GM23248 (cell line): ENCODE measurements around the gene VNN1. TPM values are rescaled to one million over a fixed set of nuclear protein-coding genes. Genes with fewer than 3 reads are reported as not detected.
A peak's percentile ranks its signal among the peaks of the same experiment; 100 is the strongest.

Experiments used
- DNase-seq: peaks from one replicate; pipeline ENCODE4 v3.0.0-alpha.2; 2015
- H2AFZ ChIP-seq: fragments of 200-600 bp; sonication (generic); 2 replicates; pipeline ENCODE4 v1.6.1; 2016; ENCODE audit warnings: antibody characterized with exemption
- H3F3A ChIP-seq: fragments of 200-600 bp; sonication (generic); 2 replicates; pipeline ENCODE4 v1.6.1; 2016; ENCODE audit warnings: mild to moderate bottlenecking, antibody characterized with exemption, mixed run types; ENCODE audit not compliant: insufficient read depth
- H3K27ac ChIP-seq: fragments of 200-600 bp; sonication (generic); 2 replicates; pipeline ENCODE4 v1.5.1; 2016; ENCODE audit warnings: mild to moderate bottlenecking
- H3K27me3 ChIP-seq: fragments of 200-600 bp; sonication (generic); replicated peaks from 2 replicates; pipeline ENCODE4 v1.6.1; 2016; ENCODE audit warnings: mild to moderate bottlenecking; ENCODE audit not compliant: insufficient read depth
- H3K36me3 ChIP-seq: fragments of 200-600 bp; sonication (generic); 2 replicates; pipeline ENCODE4 v1.6.1; 2016; ENCODE audit warnings: low read depth, mild to moderate bottlenecking
- H3K4me1 ChIP-seq: fragments of 200-600 bp; sonication (generic); 2 replicates; pipeline ENCODE4 v1.6.1; 2016; ENCODE audit warnings: mild to moderate bottlenecking; ENCODE audit not compliant: insufficient read depth
- H3K4me2 ChIP-seq: fragments of 200-600 bp; sonication (generic); one replicate; pipeline ENCODE4 v1.6.1; 2016; ENCODE audit warnings: mild to moderate bottlenecking; ENCODE audit not compliant: unreplicated experiment
- H3K4me3 ChIP-seq: fragments of 200-600 bp; sonication (generic); 2 replicates; pipeline ENCODE4 v1.5.1; 2016; ENCODE audit warnings: mild to moderate bottlenecking
- H3K79me2 ChIP-seq: fragments of 200-600 bp; sonication (generic); 2 replicates; pipeline ENCODE4 v1.6.1; 2016; ENCODE audit warnings: mild to moderate bottlenecking; ENCODE audit not compliant: insufficient read depth
- H3K9ac ChIP-seq: fragments of 200-600 bp; sonication (generic); 2 replicates; pipeline ENCODE4 v1.6.1; 2016; ENCODE audit warnings: mild to moderate bottlenecking
- H3K9me2 ChIP-seq: fragments of 200-600 bp; sonication (generic); 2 replicates; pipeline ENCODE4 v1.6.1; 2016; ENCODE audit warnings: mixed run types, mild to moderate bottlenecking, moderate library complexity; ENCODE audit not compliant: insufficient read depth
- H3K9me3 ChIP-seq: fragments of 200-600 bp; sonication (generic); one replicate; pipeline ENCODE4 v1.6.1; 2017; ENCODE audit warnings: low read depth
- H4K20me1 ChIP-seq: fragments of 200-600 bp; sonication (generic); 2 replicates; pipeline ENCODE4 v1.6.0; 2016; ENCODE audit not compliant: insufficient read depth
- EZH2 ChIP-seq: fragments of 200-600 bp; sonication (generic); IDR thresholded peaks from 2 replicates; pipeline ENCODE4 v1.6.1; 2018; ENCODE audit warnings: antibody characterized with exemption, mild to moderate bottlenecking; ENCODE audit not compliant: insufficient read depth, poor library complexity, severe bottlenecking
- EZH2phosphoT487 ChIP-seq: fragments of 200-600 bp; sonication (generic); IDR thresholded peaks from 2 replicates; pipeline ENCODE4 v1.6.1; 2018; ENCODE audit warnings: antibody characterized with exemption, moderate library complexity, mild to moderate bottlenecking, low read depth; ENCODE audit not compliant: insufficient read depth
- WGBS, 2 experiments: methylation state at CpG; one replicate each; pipeline ENCODE4 v1.1.6; 2015 to 2017; ENCODE audit warnings: low lambda C conversion rate in 2 of 2, low coverage in 1 of 2; ENCODE audit errors: missing lambda C conversion rate in 2 of 2; 5-methylcytosine and 5-hydroxymethylcytosine counted together
- in situ Hi-C: fragments of 300-500 bp; cut with MboI; formaldehyde crosslinking; loops from 2 replicates; pipeline ENCODE4 v1.15.0; 2020
- polyA plus RNA-seq: library from polyadenylated mRNA; unstranded; fragments of >200 nt; fragmentation: Nextera tagmentation; extraction: Ambion mirVana; gene quantifications from 2 replicates; pipeline ENCODE4 v1.2.1, GENCODE V29; 2016
- total RNA-seq: library from RNA; depleted of rRNA; stranded (reverse); fragments of >200 nt; shearing (Covaris generic); gene quantifications from 2 replicates; pipeline ENCODE4 v1.2.3, GENCODE V29; 2014

VNN1 gene
- total and polyA plus RNA-seq, 2 experiments from 2014 or later: 0.61 to 0.86 TPM

- WGBS, 2 experiments: 5 to 12% methylated on average over 1 of the region's 1 CpG
- Histone ChIP-seq H3K79me2 (no peaks in the 10 kb centered on the region), H3K4me1 (peaks cover 5% of the 10 kb centered on the region; the same call in 1 of the 2 replicates), H3K4me3 (no peak overlapping the region), H3K4me2 (no peak overlapping the region), H2AFZ (no peak overlapping the region), H3K9me2 (no peaks in the 10 kb centered on the region), H3K9me3 (no peaks in the 10 kb centered on the region), H3K27ac (no peak overlapping the region), H3F3A (no peaks in the 10 kb centered on the region), H3K9ac (no peak overlapping the region), H4K20me1 (no peaks in the 10 kb centered on the region), H3K27me3 (no peaks in the 10 kb centered on the region), H3K36me3 (no peaks in the 10 kb centered on the region)
- DNase-seq: no peak
- no peak for TF ChIP-seq EZH2phosphoT487
- TF ChIP-seq EZH2: no peak
- in situ Hi-C loops: no loop called here
These were observed 15.2 kb downstream of the VNN1 start for GRCh38 chr6:132698608-132699007.

DNA sequence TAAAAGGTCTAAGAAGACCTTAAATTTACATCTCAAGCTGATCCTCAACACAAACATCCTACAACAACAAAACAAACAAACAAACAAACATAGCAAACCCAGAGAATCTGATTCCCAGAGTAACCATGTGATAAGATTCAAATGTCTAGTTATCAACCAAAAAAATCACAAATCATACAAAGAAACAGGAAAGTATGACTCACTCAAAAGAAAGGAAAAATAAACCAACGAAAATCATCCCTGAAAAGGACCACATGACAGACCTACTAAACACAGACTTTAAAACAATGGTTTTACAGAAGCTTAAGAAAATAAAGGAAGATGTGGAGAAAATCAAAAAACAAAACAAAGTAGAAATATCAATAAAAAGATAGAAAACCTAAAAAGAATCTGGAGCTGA is 18.1 kb downstream of the VNN1 start:
- H4K20me1 ChIP-seq: no peaks in the 10 kb centered on the region
- in situ Hi-C loops: no loop called here
- no peaks in the 10 kb centered on the region for H3K27me3 ChIP-seq
- no peaks in the 10 kb centered on the region for H3F3A ChIP-seq
- H3K4me3 ChIP-seq: no peak overlapping the region
- H2AFZ ChIP-seq: no peak overlapping the region
- no peaks in the 10 kb centered on the region for H3K79me2 ChIP-seq
- WGBS, 2 experiments: 13 to 23% methylated on average over 1 of the region's 1 CpG
- peaks cover 5% of the 10 kb centered on the region; the same call in 1 of the 2 replicates for H3K4me1 ChIP-seq
- no peak overlapping the region for H3K27ac ChIP-seq
- H3K9me3 ChIP-seq: no peaks in the 10 kb centered on the region
- no peaks in the 10 kb centered on the region for H3K36me3 ChIP-seq
- H3K9ac ChIP-seq: no peak overlapping the region
- no peak overlapping the region for H3K4me2 ChIP-seq
- H3K9me2 ChIP-seq: no peaks in the 10 kb centered on the region
- DNase-seq: no peak
- no peak for TF ChIP-seq EZH2phosphoT487
- no peak for TF ChIP-seq EZH2

- in situ Hi-C loops: no loop called here
- H2AFZ ChIP-seq: no peak overlapping the region
- no peak overlapping the region for H3K4me3 ChIP-seq
- no peaks in the 10 kb centered on the region for H3K79me2 ChIP-seq
- no peaks in the 10 kb centered on the region for H3K4me1 ChIP-seq
- no peaks in the 10 kb centered on the region for H3K9me3 ChIP-seq
- TF ChIP-seq EZH2 (no peak), EZH2phosphoT487 (no peak)
- no peak for DNase-seq
- H3F3A ChIP-seq: no peaks in the 10 kb centered on the region
- no peaks in the 10 kb centered on the region for H3K36me3 ChIP-seq
- H3K9ac ChIP-seq: no peak overlapping the region
- H3K9me2 ChIP-seq: no peaks in the 10 kb centered on the region
- H3K27ac ChIP-seq: no peak overlapping the region
- H4K20me1 ChIP-seq: no peaks in the 10 kb centered on the region
- H3K27me3 ChIP-seq: no peaks in the 10 kb centered on the region
- 71 to 82% methylated on average over 3 of the region's 3 CpGs for WGBS, 2 experiments
- no peak overlapping the region for H3K4me2 ChIP-seq
These were observed 20.4 kb downstream of the VNN1 start for GRCh38 chr6:132693478-132693877.

- H3K4me3 ChIP-seq: no peak overlapping the region
- no peak overlapping the region for H3K4me2 ChIP-seq
- no peak for DNase-seq
- no peaks in the 10 kb centered on the region for H3K36me3 ChIP-seq
- no peaks in the 10 kb centered on the region for H3K27me3 ChIP-seq
- H3K79me2 ChIP-seq: no peaks in the 10 kb centered on the region
- in situ Hi-C loops: no loop called here
- peaks cover 6% of the 10 kb centered on the region; the same call in 1 of the 2 replicates for H3F3A ChIP-seq
- no peak overlapping the region for H3K9ac ChIP-seq
- H2AFZ ChIP-seq: no peak overlapping the region
- TF ChIP-seq EZH2phosphoT487 (no peak), EZH2 (no peak)
- no peaks in the 10 kb centered on the region for H4K20me1 ChIP-seq
- H3K4me1 ChIP-seq: peaks cover 12% of the 10 kb centered on the region
- no peaks in the 10 kb centered on the region for H3K9me3 ChIP-seq
- WGBS, 2 experiments: 67 to 74% methylated on average over 4 of the region's 4 CpGs
- no peaks in the 10 kb centered on the region for H3K9me2 ChIP-seq
- H3K27ac ChIP-seq: no peak overlapping the region
These were observed 23.2 kb downstream of the VNN1 start for GRCh38 chr6:132690678-132691077.

GRCh38 chr6:132687306-132687705 is 26.5 kb downstream of the VNN1 start:
- Histone ChIP-seq H3K9me2 (no peaks in the 10 kb centered on the region), H3K4me1 (peaks cover 34% of the 10 kb centered on the region), H4K20me1 (no peaks in the 10 kb centered on the region), H3K36me3 (no peaks in the 10 kb centered on the region), H3K79me2 (no peaks in the 10 kb centered on the region), H2AFZ (peak overlapping the region; percentile 72), H3F3A (peaks cover 20% of the 10 kb centered on the region), H3K4me2 (peak overlapping the region; percentile 36), H3K27ac (peak overlapping the region; percentile 43), H3K4me3 (peak overlapping the region; percentile 36), H3K9ac (peak overlapping the region; percentile 9; the same call in 1 of the 2 replicates), H3K27me3 (no peaks in the 10 kb centered on the region), H3K9me3 (no peaks in the 10 kb centered on the region)
- WGBS, 2 experiments: 38 to 47% methylated on average over 5 of the region's 5 CpGs
- TF ChIP-seq EZH2 (no peak), EZH2phosphoT487 (no peak)
- in situ Hi-C loops: no loop called here
- DNase-seq: peak; percentile 86
